Measurements from ENCODE around the gene RSBN1. TPM values are rescaled to one million over a fixed set of nuclear protein-coding genes. Genes with fewer than 3 reads are reported as not detected.

The RSBN1 gene
- total and polyA plus RNA-seq, 9 of the 15 experiments (the other 6 are each of a cell fraction or from before 2014, with no cell fraction given): 4.5 to 24.3 (median 13.0) TPM

- TF ChIP-seq L3MBTL2 (IDR thresholded peaks at IDR 0.05) (no peak), CHD4 (IDR thresholded peaks at IDR 0.05; ENCODE audit: insufficient read depth, insufficient replicate concordance, low read depth, low read length, poor library complexity, severe bottlenecking) (no peak), RBM25 (IDR thresholded peaks at IDR 0.05; ENCODE audit: low read depth, low read length, severe bottlenecking) (peak; percentile 47), ZFX (CRISPR knock-in tag; IDR thresholded peaks at IDR 0.05) (0 out of 2 replicates have a peak, but pooled peaks have one; percentile 18), SMARCE1 (IDR thresholded peaks at IDR 0.05) (peak; percentile 98), BCOR (IDR thresholded peaks at IDR 0.05) (peak; percentile 47; the same call in 1 of the 2 replicates), ZNF274 (IDR thresholded peaks at IDR 0.05; ENCODE audit: borderline replicate concordance, low read depth, low read length) (no peak), EP300 (IDR thresholded peaks at IDR 0.05; ENCODE audit: low read length) (peak; percentile 75; the same call in 1 of the 2 replicates), HDAC3 (IDR thresholded peaks at IDR 0.05; ENCODE audit: borderline replicate concordance, partially characterized antibody) (peak; percentile 32), NEUROD1 (IDR thresholded peaks at IDR 0.05; ENCODE audit: borderline replicate concordance, low read depth, low read length, partially characterized antibody) (peak; percentile 39), ZNF696 (CRISPR knock-in tag; conservative IDR thresholded peaks at IDR 0.05) (no peak), NFYB (IDR thresholded peaks at IDR 0.05; ENCODE audit: extremely low read depth, insufficient read length) (no peak), CREM (IDR thresholded peaks at IDR 0.05; ENCODE audit: low read depth) (peak; percentile 41; the same call in 1 of the 2 replicates), STAT5A (IDR thresholded peaks at IDR 0.05; ENCODE audit: borderline replicate concordance, low read length) (peak; percentile 38; the same call in 1 of the 2 replicates), ZBTB40 (IDR thresholded peaks at IDR 0.05) (peak; percentile 48; the same call in 1 of the 2 replicates), ZBTB40 (CRISPR knock-in tag; IDR thresholded peaks at IDR 0.05) (no peak), HDAC2 (IDR thresholded peaks at IDR 0.05) (peak; percentile 81; the same call in 1 of the 2 replicates), DNMT1 (IDR thresholded peaks at IDR 0.05) (0 out of 2 replicates have a peak, but pooled peaks have one; percentile 49), SNRNP70 (optimal IDR thresholded peaks at IDR 0.05; ENCODE audit: low read depth, low read length) (no peak), EP400 (IDR thresholded peaks at IDR 0.05) (peak; percentile 50; the same call in 1 of the 2 replicates)
Observed at GRCh38 chr1:113804421-113805255, 7.6 kb downstream of the RSBN1 start (continued).
